Astrocyte of the spinal cord (primary cell): ENCODE data around the gene GAK.

Experiments
- DNase-seq: peaks from one replicate; pipeline ENCODE4 v3.0.0; 2011; ENCODE audit warnings: low read depth, low spot score
- H3K4me3 ChIP-seq: 2 replicates; pipeline ENCODE4 v1.5.1; 2011; ENCODE audit warnings: low read depth, mild to moderate bottlenecking, low read length, moderate library complexity
- CTCF ChIP-seq: IDR thresholded peaks from 2 replicates; pipeline ENCODE4 v1.5.1; 2012; ENCODE audit warnings: low read depth, mild to moderate bottlenecking, low read length, inconsistent platforms
- in situ Hi-C: cut with HindIII; loops from 2 replicates; pipeline ENCODE4 v1.10.0; 2017; ENCODE audit warnings: low sequenced_read_pairs

GAK gene

DNA sequence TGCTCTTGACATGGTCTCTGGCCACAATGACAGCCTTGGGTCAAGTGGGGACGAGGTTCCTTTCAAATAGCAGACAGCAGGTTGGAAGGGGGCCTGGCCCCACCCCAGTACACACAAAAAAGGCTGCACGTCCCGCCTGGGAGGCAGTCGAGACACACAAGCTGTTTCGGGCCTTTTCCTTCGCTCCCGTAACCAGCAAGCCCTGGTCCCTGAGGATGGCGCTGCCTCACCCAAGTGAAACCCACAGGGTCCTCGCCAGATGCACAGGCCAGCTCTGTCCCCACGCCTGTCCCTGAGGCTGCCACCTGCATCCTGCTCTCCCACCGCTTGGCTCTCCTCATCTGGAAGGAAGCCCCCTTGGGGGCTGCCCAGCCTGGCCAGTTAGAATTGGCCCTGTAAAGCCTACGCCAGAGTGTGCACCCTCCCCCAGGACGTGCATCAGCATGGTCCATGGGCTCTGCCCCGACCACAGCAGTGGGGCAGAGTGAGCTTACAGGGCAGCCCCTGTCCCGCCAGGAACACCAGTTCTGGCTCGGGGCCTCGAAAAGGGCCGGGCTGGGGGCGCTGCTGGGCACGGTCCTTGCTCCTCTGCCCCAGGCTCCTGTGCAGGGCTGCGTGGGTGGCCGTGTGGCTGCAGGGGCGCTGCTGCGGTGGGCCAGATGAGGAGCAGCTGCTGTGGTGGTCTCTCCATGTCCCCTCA, 108.2 kb downstream of the GAK start:
- in situ Hi-C loops: no loop called here
- no peak for DNase-seq
- no peak overlapping the region for H3K4me3 ChIP-seq
- no peak for TF ChIP-seq CTCF

DNA sequence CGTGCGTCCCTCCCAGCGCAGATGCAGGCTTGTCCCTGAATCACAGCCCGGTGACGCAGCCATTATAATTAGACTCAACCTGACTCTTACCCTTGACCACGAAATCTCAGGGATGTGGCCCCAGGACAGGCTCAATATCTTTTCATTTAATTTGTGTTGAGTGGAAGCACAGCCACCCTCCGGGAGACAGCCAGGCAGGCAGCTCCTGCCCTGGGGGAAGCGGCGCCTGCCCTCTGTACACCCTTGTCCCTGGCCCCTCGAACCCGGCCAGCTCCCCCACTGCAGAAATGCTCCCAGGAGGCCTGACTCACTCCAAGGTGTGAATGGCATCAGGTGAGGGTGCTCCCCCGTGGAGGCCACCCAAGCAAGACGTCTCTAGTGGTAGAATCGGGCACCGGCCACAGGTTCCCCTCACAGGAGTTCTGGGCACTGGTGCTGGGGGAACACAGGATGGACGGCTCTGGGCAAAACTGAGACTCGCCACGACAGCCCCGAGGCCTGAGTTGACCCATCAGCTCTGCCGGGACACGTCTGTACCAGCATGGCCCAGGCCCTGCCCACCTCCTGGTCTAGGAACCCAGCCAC, 108.8 kb downstream of the GAK start:
- H3K4me3 ChIP-seq: no peak overlapping the region
- DNase-seq: no peak
- in situ Hi-C loops: no loop called here
- no peak for TF ChIP-seq CTCF

- in situ Hi-C loops: no loop called here
- no peak overlapping the region for H3K4me3 ChIP-seq
- TF ChIP-seq CTCF: no peak
- DNase-seq: no peak
Measured at GRCh38 chr4:822361-823175, 109.5 kb downstream of the GAK start.

- in situ Hi-C loops: no loop called here
- H3K4me3 ChIP-seq: no peak overlapping the region
- TF ChIP-seq CTCF: no peak
- DNase-seq: no peak
Measured at GRCh38 chr4:821631-822030, 110.5 kb downstream of the GAK start.

DNA sequence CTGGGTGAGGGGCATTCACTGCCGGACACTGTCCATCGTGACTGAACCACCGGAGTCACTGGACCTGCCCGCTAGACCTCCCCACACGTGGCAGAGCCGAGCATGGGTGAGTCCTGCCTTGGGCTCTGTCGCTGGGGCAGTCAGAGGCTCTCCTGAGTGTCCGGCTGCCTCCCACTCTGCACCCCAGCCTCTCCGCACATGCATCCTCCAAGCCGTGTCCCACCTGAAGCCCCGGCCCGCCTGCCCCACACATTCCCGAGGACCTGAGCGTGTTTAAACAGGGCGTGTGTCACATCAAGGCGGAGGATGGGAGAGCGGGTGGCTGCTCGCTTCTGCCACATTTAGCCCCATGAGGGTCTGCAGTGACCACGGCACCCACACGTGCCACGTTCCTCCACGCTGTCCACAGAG, 110.9 kb downstream of the GAK start:
- in situ Hi-C loops: no loop called here
- no peak overlapping the region for H3K4me3 ChIP-seq
- no peak for DNase-seq
- TF ChIP-seq CTCF: no peak

- TF ChIP-seq CTCF: no peak
- DNase-seq: no peak
- in situ Hi-C loops: no loop called here
- no peak overlapping the region for H3K4me3 ChIP-seq
Measured at GRCh38 chr4:820230-821172, 111.6 kb downstream of the GAK start.
